Measurements from ENCODE around the gene PXDN. TPM values are rescaled to one million over a fixed set of nuclear protein-coding genes. Genes with fewer than 3 reads are reported as not detected.
"Not testable (repeated sequence)": the region's sequence is repeated elsewhere in the genome, so short reads cannot be mapped to it uniquely, and the experiment has no call there.

The PXDN gene
- polyA plus RNA-seq, 1 donor from 2014 or later, result 0.16 TPM

GRCh38 chr2:1731963-1732768, 12.1 kb downstream of the PXDN start:
- Mint-ChIP-seq H3K27me3 (peaks cover 1% of the 10 kb centered on the region), H3K4me1 (no peaks in the 10 kb centered on the region), H3K36me3 (no peaks in the 10 kb centered on the region), H3K9me3 (peaks cover 0 to 2% (median 0%) of the 10 kb centered on the region in 3 donors), H3K27ac (no peak overlapping the region), H3K4me3 (no peak overlapping the region)

- Mint-ChIP-seq H3K4me3 (no peak overlapping the region), H3K4me1 (no peaks in the 10 kb centered on the region), H3K9me3 (peaks cover 0 to 2% (median 0%) of the 10 kb centered on the region in 3 donors), H3K36me3 (no peaks in the 10 kb centered on the region), H3K27me3 (peaks cover 1% of the 10 kb centered on the region), H3K27ac (no peak overlapping the region)
Measured at GRCh38 chr2:1731447-1731962, 12.8 kb downstream of the PXDN start.

GRCh38 chr2:1730015-1730927, 14.0 kb downstream of the PXDN start:
- Mint-ChIP-seq H3K4me3 (no peak overlapping the region), H3K27me3 (peaks cover 1% of the 10 kb centered on the region), H3K27ac (no peak overlapping the region), H3K36me3 (no peaks in the 10 kb centered on the region), H3K4me1 (no peaks in the 10 kb centered on the region), H3K9me3 (peaks cover 0 to 2% (median 0%) of the 10 kb centered on the region in 3 donors)

GRCh38 chr2:1729242-1729641, 15.1 kb downstream of the PXDN start:
- Mint-ChIP-seq H3K4me1 (no peaks in the 10 kb centered on the region), H3K9me3 (peaks cover 0 to 2% (median 0%) of the 10 kb centered on the region in 3 donors)

GRCh38 chr2:1728821-1729220, 15.5 kb downstream of the PXDN start:
- Mint-ChIP-seq H3K27ac (no peak overlapping the region), H3K4me3 (no peak overlapping the region), H3K36me3 (no peaks in the 10 kb centered on the region), H3K9me3 (peaks cover 0 to 2% (median 0%) of the 10 kb centered on the region in 3 donors), H3K4me1 (no peaks in the 10 kb centered on the region), H3K27me3 (peaks cover 1% of the 10 kb centered on the region)

More at GRCh38 chr2:1729242-1729641, 15.1 kb downstream of the PXDN start:
- no peak overlapping the region for H3K4me3 Mint-ChIP-seq
- H3K36me3 Mint-ChIP-seq, result no peaks in the 10 kb centered on the region
- H3K27ac Mint-ChIP-seq, result no peak overlapping the region
- peaks cover 1% of the 10 kb centered on the region for H3K27me3 Mint-ChIP-seq

- H3K4me1 Mint-ChIP-seq, result no peaks in the 10 kb centered on the region
- H3K27me3 Mint-ChIP-seq, result peaks cover 1% of the 10 kb centered on the region
- H3K27ac Mint-ChIP-seq, result no peak overlapping the region
- no peak overlapping the region for H3K4me3 Mint-ChIP-seq
- no peaks in the 10 kb centered on the region for H3K36me3 Mint-ChIP-seq
- peaks cover 0 to 2% (median 0%) of the 10 kb centered on the region in 3 donors for H3K9me3 Mint-ChIP-seq
Measured at GRCh38 chr2:1727796-1728474, 16.4 kb downstream of the PXDN start.

- H3K27me3 Mint-ChIP-seq, result peaks cover 1% of the 10 kb centered on the region
- no peak overlapping the region for H3K4me3 Mint-ChIP-seq
- no peaks in the 10 kb centered on the region for H3K36me3 Mint-ChIP-seq
- no peaks in the 10 kb centered on the region for H3K4me1 Mint-ChIP-seq
- peaks cover 0 to 2% (median 0%) of the 10 kb centered on the region in 3 donors for H3K9me3 Mint-ChIP-seq
- H3K27ac Mint-ChIP-seq, result no peak overlapping the region
Measured at GRCh38 chr2:1727101-1727771, 17.1 kb downstream of the PXDN start.

GRCh38 chr2:1726558-1726957, 17.8 kb downstream of the PXDN start:
- H3K4me1 Mint-ChIP-seq, result no peaks in the 10 kb centered on the region
- H3K4me3 Mint-ChIP-seq, result no peak overlapping the region
- H3K9me3 Mint-ChIP-seq, result peaks cover 0 to 2% (median 0%) of the 10 kb centered on the region in 3 donors
- no peak overlapping the region for H3K27ac Mint-ChIP-seq
- no peaks in the 10 kb centered on the region for H3K36me3 Mint-ChIP-seq
- peaks cover 1% of the 10 kb centered on the region for H3K27me3 Mint-ChIP-seq

GRCh38 chr2:1724351-1724750, 20.0 kb downstream of the PXDN start:
- not testable (repeated sequence) for H3K27ac Mint-ChIP-seq, H3K4me1 Mint-ChIP-seq, H3K9me3 Mint-ChIP-seq, H3K27me3 Mint-ChIP-seq, H3K36me3 Mint-ChIP-seq, H3K4me3 Mint-ChIP-seq

- Mint-ChIP-seq H3K4me3 (no peak overlapping the region), H3K9me3 (no peaks in the 10 kb centered on the region), H3K36me3 (no peaks in the 10 kb centered on the region), H3K27me3 (peaks cover 4% of the 10 kb centered on the region), H3K4me1 (no peaks in the 10 kb centered on the region), H3K27ac (no peak overlapping the region)
Measured at GRCh38 chr2:1723397-1724042, 20.8 kb downstream of the PXDN start.

GRCh38 chr2:1722692-1723091, 21.6 kb downstream of the PXDN start:
- no peaks in the 10 kb centered on the region for H3K4me1 Mint-ChIP-seq
- H3K9me3 Mint-ChIP-seq, result no peaks in the 10 kb centered on the region
- no peak overlapping the region for H3K27ac Mint-ChIP-seq
- H3K4me3 Mint-ChIP-seq, result no peak overlapping the region
- H3K27me3 Mint-ChIP-seq, result peaks cover 4% of the 10 kb centered on the region
- H3K36me3 Mint-ChIP-seq, result no peaks in the 10 kb centered on the region

- Mint-ChIP-seq H3K36me3 (no peaks in the 10 kb centered on the region), H3K27ac (no peak overlapping the region), H3K4me1 (no peaks in the 10 kb centered on the region), H3K9me3 (no peaks in the 10 kb centered on the region), H3K27me3 (peaks cover 4% of the 10 kb centered on the region), H3K4me3 (no peak overlapping the region)
Measured at GRCh38 chr2:1721706-1722646, 22.3 kb downstream of the PXDN start.
